Ovary (tissue), 9 donors: ENCODE results near the gene GALNT6. TPM values are rescaled to one million over a fixed set of nuclear protein-coding genes. Genes with fewer than 3 reads are reported as not detected.

Source experiments
- DNase-seq, 5 donors: peaks; one replicate each; pipeline ENCODE4 v3.0.0-alpha.2; 2019 to 2020
- H3K27ac ChIP-seq, 2 donors: fragments of 200-600 bp; one replicate each; pipeline versions ENCODE4 v1.5.1 to v1.8.0; 2019 to 2022
- H3K27me3 ChIP-seq: fragments of 200-600 bp; one replicate; pipeline ENCODE4 v1.8.0; 2022
- H3K36me3 ChIP-seq: fragments of 200-600 bp; sonication (generic); one replicate; pipeline ENCODE4 v1.5.1; 2019
- H3K4me1 ChIP-seq: one replicate; pipeline ENCODE4 v1.8.1; 2013; ENCODE audit warnings: mild to moderate bottlenecking, moderate library complexity; ENCODE audit not compliant: insufficient read depth
- H3K4me3 ChIP-seq: fragments of 200-600 bp; sonication (generic); one replicate; pipeline ENCODE4 v1.5.1; 2017
- H3K9me3 ChIP-seq, 2 donors: fragments of 200-600 bp in 1 of 2; sonication (generic) in 1 of 2; one replicate each; pipeline versions ENCODE4 v1.5.1 to v1.8.1; 2013 to 2019; ENCODE audit warnings: mild to moderate bottlenecking in 1 of 2, moderate library complexity in 1 of 2
- EP300 ChIP-seq: sonication (generic); formaldehyde crosslinking; IDR thresholded peaks from one replicate; pipeline ENCODE4 v1.6.1; 2017; ENCODE audit warnings: antibody characterized with exemption
- POLR2A ChIP-seq: fragments of 450-650 bp; IDR thresholded peaks from one replicate; pipeline ENCODE4 v1.6.1; 2017; ENCODE audit warnings: antibody characterized with exemption, mild to moderate bottlenecking, moderate library complexity
- WGBS, 3 donors: extraction: QIAGEN DNeasy Blood & Tissue Kit in 1 of 3; methylation state at CpG; one replicate each; pipeline versions ENCODE4 v1.1.5 to v1.1.7; 2013 to 2017; 5-methylcytosine and 5-hydroxymethylcytosine counted together
- intact Hi-C, 4 donors: fragments of 100-400 bp; cut with DNase I; formaldehyde crosslinking; loops; one replicate each; pipeline versions ENCODE4 v1.11.0 to v1.15.1; 2022 to 2023
- polyA plus RNA-seq, 2 donors: library from polyadenylated mRNA; stranded (reverse); fragments of 200-250 nt in 1 of 2; fragments of 350-450 nt in 1 of 2; fragmentation: Illumina TruSeq in 1 of 2; extraction: RNeasy Lipid Tissue Mini Kit (QIAGEN cat#74804) in 1 of 2; gene quantifications; one replicate each; pipeline ENCODE4 v1.2.3, GENCODE V29; 2013 to 2014
- total RNA-seq, 7 donors: library from RNA; depleted of rRNA in 2 of 7; stranded (reverse); fragments of >200 nt in 2 of 7; fragmentation: NEBNext Ultra II Directional in 3 of 7; extraction: Animal tissue kit (Norgen Biotek cat#: 25700) in 3 of 7; gene quantifications; one replicate each; pipeline versions ENCODE4 v1.1.0 to v1.2.4, GENCODE V29; 2016 to 2023
- TF ChIP-seq, protein P1 (sequence below), 3 donors: fragments of 450-650 bp in 2 of 3; fragments of 200-600 bp in 1 of 3; IDR thresholded peaks; one replicate each; pipeline versions ENCODE4 v1.5.1 to v1.8.0; 2016 to 2022; ENCODE audit warnings: antibody characterized with exemption in 3 of 3, mild to moderate bottlenecking in 1 of 3
- donor health status: DM: no; HTN: no; CAD: no; lungs with moderate emphysema.
- donor health status: DM: no; HTN: no; CAD: no.
- donor health status: Bipolar disorder and iron deficiency.
- donor health status: DM: yes; HTN: yes; CAD: no.
- donor health status: DM: no; HTN: no; CAD: no.
- donor health status: DM: yes; HTN: yes; CAD: no.

The GALNT6 gene
- total and polyA plus RNA-seq, 9 donors: 0.51 to 14.5 (median 2.7) TPM

DNA sequence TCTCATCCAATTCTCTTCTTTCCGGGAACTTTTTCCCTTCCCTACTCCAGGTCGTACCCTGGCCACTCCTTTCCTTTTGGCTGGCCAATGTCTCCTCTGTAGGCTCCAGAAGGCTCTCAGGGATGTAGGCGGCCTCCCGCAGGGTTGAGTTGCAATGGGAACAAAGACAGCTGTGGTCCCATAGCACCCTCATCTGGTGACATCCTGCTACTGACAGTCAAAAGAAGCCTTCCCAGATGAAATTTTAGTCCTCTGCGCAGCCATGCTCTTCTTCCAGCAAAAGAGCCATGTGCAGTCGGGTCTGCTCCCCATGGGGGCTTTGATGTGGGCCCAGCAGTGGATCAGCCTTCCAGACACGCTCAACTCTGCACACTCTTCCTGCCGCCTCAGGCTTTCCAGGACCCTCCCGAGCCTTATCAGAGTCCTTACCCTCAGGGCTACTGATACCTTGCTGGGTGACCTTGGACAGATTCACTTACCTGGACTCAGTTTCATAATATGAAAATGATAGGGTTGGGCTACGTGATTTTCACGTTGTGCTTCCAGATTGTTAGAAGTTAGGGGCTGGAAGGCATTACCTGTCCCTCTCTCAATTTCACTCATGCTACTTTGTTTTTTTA is 39.2 kb downstream of the GALNT6 start:
- H3K4me3 ChIP-seq: no peak overlapping the region
- H3K9me3 ChIP-seq: no peaks in the 10 kb centered on the region
- intact Hi-C loops: no loop called here
- TF ChIP-seq EP300 (no peak), POLR2A (no peak)
- TF ChIP-seq, protein P1, sequence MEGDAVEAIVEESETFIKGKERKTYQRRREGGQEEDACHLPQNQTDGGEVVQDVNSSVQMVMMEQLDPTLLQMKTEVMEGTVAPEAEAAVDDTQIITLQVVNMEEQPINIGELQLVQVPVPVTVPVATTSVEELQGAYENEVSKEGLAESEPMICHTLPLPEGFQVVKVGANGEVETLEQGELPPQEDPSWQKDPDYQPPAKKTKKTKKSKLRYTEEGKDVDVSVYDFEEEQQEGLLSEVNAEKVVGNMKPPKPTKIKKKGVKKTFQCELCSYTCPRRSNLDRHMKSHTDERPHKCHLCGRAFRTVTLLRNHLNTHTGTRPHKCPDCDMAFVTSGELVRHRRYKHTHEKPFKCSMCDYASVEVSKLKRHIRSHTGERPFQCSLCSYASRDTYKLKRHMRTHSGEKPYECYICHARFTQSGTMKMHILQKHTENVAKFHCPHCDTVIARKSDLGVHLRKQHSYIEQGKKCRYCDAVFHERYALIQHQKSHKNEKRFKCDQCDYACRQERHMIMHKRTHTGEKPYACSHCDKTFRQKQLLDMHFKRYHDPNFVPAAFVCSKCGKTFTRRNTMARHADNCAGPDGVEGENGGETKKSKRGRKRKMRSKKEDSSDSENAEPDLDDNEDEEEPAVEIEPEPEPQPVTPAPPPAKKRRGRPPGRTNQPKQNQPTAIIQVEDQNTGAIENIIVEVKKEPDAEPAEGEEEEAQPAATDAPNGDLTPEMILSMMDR (IDR thresholded peaks at IDR 0.05): no peak
- 46 to 51% (median 46%) methylated on average over 11 of the region's 11 CpGs for WGBS, 3 donors
- DNase-seq: no peak
- no peak overlapping the region for H3K27ac ChIP-seq
- H3K4me1 ChIP-seq: no peaks in the 10 kb centered on the region
- H3K27me3 ChIP-seq: no peaks in the 10 kb centered on the region
- no peaks in the 10 kb centered on the region for H3K36me3 ChIP-seq

DNA sequence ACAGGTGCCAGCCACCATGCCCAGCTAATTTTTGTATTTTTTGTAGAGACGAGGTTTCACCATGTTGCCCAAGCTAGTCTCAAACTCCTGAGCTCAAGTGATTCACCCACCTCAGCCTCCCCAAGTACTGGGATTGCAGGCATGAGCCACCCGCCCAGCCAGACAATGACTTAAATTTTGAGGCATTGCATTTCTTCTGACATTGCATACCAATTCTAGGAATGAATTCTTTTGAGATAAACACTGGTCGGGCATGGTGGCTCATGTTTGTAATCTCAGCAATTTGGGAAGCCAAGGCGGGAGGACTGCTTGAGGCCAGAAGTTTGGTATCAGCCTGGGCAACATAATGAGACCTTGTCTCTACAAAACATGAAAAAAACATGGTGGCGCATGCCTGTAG is 42.2 kb downstream of the GALNT6 start:
- WGBS, 3 donors: 77 to 87% (median 77%) methylated on average over 5 of the region's 5 CpGs
- Histone ChIP-seq H3K27ac (no peak overlapping the region), H3K27me3 (no peaks in the 10 kb centered on the region), H3K4me3 (no peak overlapping the region), H3K9me3 (no peaks in the 10 kb centered on the region), H3K4me1 (no peaks in the 10 kb centered on the region), H3K36me3 (no peaks in the 10 kb centered on the region)
- no peak for TF ChIP-seq EP300
- TF ChIP-seq POLR2A: no peak
- TF ChIP-seq, protein P1 (IDR thresholded peaks at IDR 0.05): no peak
- intact Hi-C loops: loop anchor here in 1 of 4 donors (10.0 kb wide), 1 partner anchor 304 kb away; the partner anchor contains the start of gene LETMD1
- DNase-seq: no peak

DNA sequence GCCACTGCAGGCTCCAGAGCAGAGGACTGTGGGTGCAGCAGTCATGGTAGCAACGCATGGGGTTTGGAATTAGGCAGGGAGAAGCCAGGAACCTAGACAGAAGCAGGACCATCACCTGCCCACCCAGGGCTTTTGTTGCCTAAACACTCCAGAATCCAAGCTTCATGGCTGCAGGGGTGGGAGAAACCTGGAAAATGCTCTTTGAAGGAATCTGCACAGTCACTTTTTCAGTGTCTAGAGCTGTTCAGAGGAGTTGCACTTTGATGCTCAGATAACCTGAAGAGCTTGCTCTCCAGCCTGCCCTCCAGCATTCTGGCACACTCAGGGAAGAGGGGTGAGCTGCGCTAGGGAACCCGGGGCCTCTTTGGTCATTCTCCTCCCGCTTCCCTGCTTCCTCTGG is 43.1 kb downstream of the GALNT6 start:
- TF ChIP-seq POLR2A: no peak
- TF ChIP-seq, protein P1 (IDR thresholded peaks at IDR 0.05): no peak
- TF ChIP-seq EP300: no peak
- intact Hi-C loops: loop anchor here in 1 of 4 donors (10.0 kb wide), 1 partner anchor 303 kb away; the partner anchor contains the start of gene LETMD1
- no peak overlapping the region for H3K27ac ChIP-seq
- no peaks in the 10 kb centered on the region for H3K4me1 ChIP-seq
- WGBS, 3 donors: 88 to 96% (median 91%) methylated on average over 4 of the region's 4 CpGs
- no peak overlapping the region for H3K4me3 ChIP-seq
- no peaks in the 10 kb centered on the region for H3K9me3 ChIP-seq
- no peaks in the 10 kb centered on the region for H3K36me3 ChIP-seq
- no peak for DNase-seq
- H3K27me3 ChIP-seq: no peaks in the 10 kb centered on the region

DNA sequence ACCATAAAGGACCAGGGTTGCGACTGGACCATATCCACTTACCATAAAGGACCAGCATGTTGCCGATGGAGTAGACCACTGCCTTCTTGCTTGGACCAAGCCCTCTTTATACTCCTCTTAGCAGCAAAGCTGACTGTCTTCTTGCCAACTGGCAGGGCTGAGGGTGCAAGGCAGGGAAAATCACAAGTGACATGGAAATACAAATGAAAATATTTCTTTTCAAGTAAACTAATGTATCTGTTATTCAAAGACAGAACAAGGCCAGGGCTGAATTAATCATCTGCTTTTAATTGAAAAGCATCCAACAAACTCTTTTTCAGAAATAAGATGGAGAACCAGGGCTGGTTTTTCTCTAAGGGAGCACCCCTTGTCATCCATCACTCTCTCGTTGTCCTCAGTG is 44.6 kb downstream of the GALNT6 start, which contains the start of gene CELA1:
CELA1 (minus strand) TSS at position 99 of the 400 bp plus-strand sequence; CDS start at position 58, 41 bp downstream.
- 66 to 70% (median 67%) methylated on average over 3 of the region's 3 CpGs for WGBS, 3 donors
- intact Hi-C loops: loop anchor here in 1 of 4 donors (10.0 kb wide), 1 partner anchor 302 kb away; the partner anchor contains the start of gene LETMD1
- TF ChIP-seq POLR2A: no peak
- TF ChIP-seq, protein P1 (IDR thresholded peaks at IDR 0.05): no peak
- TF ChIP-seq EP300: no peak
- H3K27ac ChIP-seq: no peak within 1 kb of the TSS
- DNase-seq: no peak
- H3K9me3 ChIP-seq: no peaks in the 10 kb centered on the region
- H3K36me3 ChIP-seq: no peaks in the 10 kb centered on the region
- H3K4me1 ChIP-seq: no peaks in the 10 kb centered on the region
- H3K27me3 ChIP-seq: no peaks in the 10 kb centered on the region
- H3K4me3 ChIP-seq: no peak within 1 kb of the TSS
